H9 (cell line): ENCODE data around the gene PNPLA1. TPM values are rescaled to one million over a fixed set of nuclear protein-coding genes. Genes with fewer than 3 reads are reported as not detected.

ENCODE experiments used
- DNase-seq: peaks from one replicate; pipeline ENCODE4 v3.0.0-alpha.2; 2017
- H2AFZ ChIP-seq: one replicate; pipeline ENCODE4 v1.6.1; 2013; ENCODE audit warnings: mild to moderate bottlenecking, low read length, control low read depth, moderate library complexity
- H2AK5ac ChIP-seq: 2 replicates; pipeline ENCODE4 v1.6.1; 2013; ENCODE audit warnings: low read length, control low read depth, mixed read lengths; ENCODE audit not compliant: insufficient read length
- H2BK120ac ChIP-seq: one replicate; pipeline ENCODE4 v1.6.1; 2013; ENCODE audit warnings: low read depth, mild to moderate bottlenecking, low read length, control low read depth, inconsistent platforms; ENCODE audit not compliant: poor library complexity, severe bottlenecking
- H2BK12ac ChIP-seq: 2 replicates; pipeline ENCODE4 v1.6.1; 2013; ENCODE audit warnings: low read length, control low read depth, mixed read lengths, low read depth; ENCODE audit not compliant: insufficient read length
- H2BK15ac ChIP-seq: 2 replicates; pipeline ENCODE4 v1.6.1; 2013; ENCODE audit warnings: low read depth, low read length, control low read depth
- H2BK20ac ChIP-seq: one replicate; pipeline ENCODE4 v1.6.1; 2013; ENCODE audit warnings: low read depth, mild to moderate bottlenecking, low read length, control low read depth, inconsistent platforms; ENCODE audit not compliant: poor library complexity, severe bottlenecking
- H2BK5ac ChIP-seq: 2 replicates; pipeline ENCODE4 v1.6.1; 2013; ENCODE audit warnings: low read length, control low read depth, mixed read lengths; ENCODE audit not compliant: insufficient read length
- H3K14ac ChIP-seq: 2 replicates; pipeline ENCODE4 v1.6.1; 2013; ENCODE audit warnings: low read length, control low read depth; ENCODE audit not compliant: insufficient read depth
- H3K18ac ChIP-seq: 2 replicates; pipeline ENCODE4 v1.6.1; 2013; ENCODE audit warnings: low read depth, mild to moderate bottlenecking, mixed read lengths, low read length, control low read depth; ENCODE audit not compliant: insufficient read length
- H3K23ac ChIP-seq: 2 replicates; pipeline ENCODE4 v1.6.1; 2013; ENCODE audit warnings: low read length, control low read depth, mixed read lengths, low read depth; ENCODE audit not compliant: insufficient read length
- H3K23me2 ChIP-seq: 2 replicates; pipeline ENCODE4 v1.6.1; 2013; ENCODE audit warnings: low read depth, mild to moderate bottlenecking, mixed read lengths, low read length, control low read depth; ENCODE audit not compliant: insufficient read length, poor library complexity, severe bottlenecking
- H3K27ac ChIP-seq: 2 replicates; pipeline ENCODE4 v1.5.1; 2013; ENCODE audit warnings: low read length, control low read depth, mixed read lengths, low read depth; ENCODE audit not compliant: insufficient read length
- H3K27me3 ChIP-seq: 2 replicates; pipeline ENCODE4 v1.6.1; 2013; ENCODE audit warnings: low read length, control low read depth, inconsistent platforms; ENCODE audit not compliant: insufficient read depth
- H3K4ac ChIP-seq: 2 replicates; pipeline ENCODE4 v1.6.1; 2013; ENCODE audit warnings: low read depth, mild to moderate bottlenecking, control low read depth, inconsistent platforms, low read length, moderate library complexity
- H3K4me1 ChIP-seq: 2 replicates; pipeline ENCODE4 v1.6.1; 2013; ENCODE audit warnings: low read length, control low read depth, inconsistent platforms; ENCODE audit not compliant: insufficient read depth
- H3K4me2 ChIP-seq: 2 replicates; pipeline ENCODE4 v1.6.1; 2013; ENCODE audit warnings: low read length, control low read depth, mixed read lengths; ENCODE audit not compliant: insufficient read length, insufficient read depth
- H3K56ac ChIP-seq: 2 replicates; pipeline ENCODE4 v1.6.1; 2013; ENCODE audit warnings: low read depth, mild to moderate bottlenecking, mixed read lengths, low read length, control low read depth; ENCODE audit not compliant: insufficient read length
- H3K79me1 ChIP-seq: 2 replicates; pipeline ENCODE4 v1.6.1; 2013; ENCODE audit warnings: low read depth, mild to moderate bottlenecking, moderate library complexity, low read length, control low read depth, inconsistent platforms; ENCODE audit not compliant: insufficient read depth, poor library complexity, severe bottlenecking
- H3K79me2 ChIP-seq: 2 replicates; pipeline ENCODE4 v1.6.1; 2013; ENCODE audit warnings: low read length, control low read depth, inconsistent platforms; ENCODE audit not compliant: insufficient read depth
- H3K9ac ChIP-seq: 2 replicates; pipeline ENCODE4 v1.6.1; 2013; ENCODE audit warnings: low read length, control low read depth, mixed read lengths; ENCODE audit not compliant: insufficient read length; ENCODE audit errors: extremely low read depth
- H3K9me3 ChIP-seq: one replicate; pipeline ENCODE4 v1.6.1; 2013; ENCODE audit warnings: low read depth, low read length, inconsistent platforms; ENCODE audit not compliant: control insufficient read depth
- H3T11ph ChIP-seq: one replicate; pipeline ENCODE4 v1.6.1; 2013; ENCODE audit warnings: mild to moderate bottlenecking, low read length, control low read depth, inconsistent platforms
- H4K20me1 ChIP-seq: one replicate; pipeline ENCODE4 v1.6.1; 2013; ENCODE audit not compliant: control insufficient read depth, insufficient read length, insufficient read depth
- H4K5ac ChIP-seq: 2 replicates; pipeline ENCODE4 v1.6.1; 2013; ENCODE audit warnings: low read depth, mild to moderate bottlenecking, mixed read lengths, low read length, control low read depth; ENCODE audit not compliant: insufficient read length
- H4K8ac ChIP-seq: replicated peaks from 2 replicates; pipeline ENCODE4 v1.6.1; 2013; ENCODE audit warnings: low read length, control low read depth, mixed read lengths, low read depth; ENCODE audit not compliant: insufficient read length
- H4K91ac ChIP-seq: 2 replicates; pipeline ENCODE4 v1.6.1; 2013; ENCODE audit warnings: low read depth, mild to moderate bottlenecking, moderate library complexity, mixed read lengths, low read length, control low read depth; ENCODE audit not compliant: insufficient read length
- H3K27ac Mint-ChIP-seq, 3 experiments: 2 replicates in 2 of 3; 3 replicates in 1 of 3; pipeline ENCODE4 v1.8.0; 2020 to 2021; ENCODE audit warnings: mixed read lengths in 3 of 3, mild to moderate bottlenecking in 1 of 3, moderate library complexity in 1 of 3
- H3K27me3 Mint-ChIP-seq: 2 replicates; pipeline ENCODE4 v1.8.0; 2021; ENCODE audit warnings: low read depth, mild to moderate bottlenecking, moderate library complexity, mixed read lengths
- H3K36me3 Mint-ChIP-seq, 3 experiments: 2 replicates in 2 of 3; 3 replicates in 1 of 3; pipeline ENCODE4 v1.8.0; 2020 to 2021; ENCODE audit warnings: low read depth in 3 of 3, mixed read lengths in 3 of 3; ENCODE audit not compliant: insufficient read depth in 1 of 3
- H3K4me1 Mint-ChIP-seq, 2 experiments: 2 replicates each; pipeline ENCODE4 v1.8.0; 2020; ENCODE audit warnings: mixed read lengths in 2 of 2
- H3K4me3 Mint-ChIP-seq, 2 experiments: 2 replicates in 1 of 2; 3 replicates in 1 of 2; pipeline ENCODE4 v1.8.0; 2020 to 2021; ENCODE audit warnings: mild to moderate bottlenecking in 2 of 2, mixed read lengths in 2 of 2, moderate library complexity in 1 of 2
- H3K9me3 Mint-ChIP-seq, 2 experiments: 2 replicates in 1 of 2; 3 replicates in 1 of 2; pipeline ENCODE4 v1.8.0; 2020; ENCODE audit warnings: mild to moderate bottlenecking in 2 of 2, mixed read lengths in 2 of 2, moderate library complexity in 1 of 2
- CTCF ChIP-seq: fragments of 200-600 bp; sonication (generic); conservative IDR thresholded peaks from 3 replicates; pipeline ENCODE4 v1.8.0; 2021; ENCODE audit warnings: antibody characterized with exemption, mild to moderate bottlenecking
- WGBS: extraction: QIAGEN DNeasy Blood & Tissue Kit; methylation state at CpG from one replicate; pipeline ENCODE4 v1.1.7; 2013; ENCODE audit warnings: missing lambda C conversion rate, low lambda C conversion rate, mixed read lengths; ENCODE audit not compliant: insufficient read length; ENCODE audit errors: extremely low coverage; 5-methylcytosine and 5-hydroxymethylcytosine counted together
- total RNA-seq: library from RNA; stranded (reverse); gene quantifications from 2 replicates; pipeline ENCODE4 v1.2.1, GENCODE V29; 2021

PNPLA1 gene
- total RNA-seq, 1 experiment from 2014 or later = 0.09 TPM

- H3K27me3 ChIP-seq = no peaks in the 10 kb centered on the region
- Mint-ChIP-seq H3K4me1 (peaks cover 0 to 3% of the 10 kb centered on the region in 2 experiments; a peak in 1 of 4 replicates), H3K36me3 (no peaks in the 10 kb centered on the region), H3K4me3 (no peak overlapping the region), H3K9me3 (no peaks in the 10 kb centered on the region), H3K27ac (no peak overlapping the region), H3K27me3 (peaks cover 5% of the 10 kb centered on the region)
- H3K18ac ChIP-seq = no peak overlapping the region
- no peak overlapping the region for H4K91ac ChIP-seq
- no peak overlapping the region for H3K4ac ChIP-seq
- H3K9ac ChIP-seq = no peak overlapping the region
- no peak for DNase-seq
- no peak overlapping the region; the same call in 1 of the 2 replicates for H3K14ac ChIP-seq
- H4K5ac ChIP-seq = no peak overlapping the region
- TF ChIP-seq CTCF = no peak
- H2BK12ac ChIP-seq = no peak overlapping the region
- H3K9me3 ChIP-seq = no peaks in the 10 kb centered on the region
- H3K23ac ChIP-seq = no peak overlapping the region
- no CpG with 5 or more reads among the region's 20 CpGs for WGBS
- no peak overlapping the region for H3T11ph ChIP-seq
- no peak overlapping the region for H2BK120ac ChIP-seq
- H2AFZ ChIP-seq = no peak overlapping the region
- H2BK5ac ChIP-seq = no peak overlapping the region
- H4K20me1 ChIP-seq = no peaks in the 10 kb centered on the region
- no peak overlapping the region for H2BK20ac ChIP-seq
- no peak overlapping the region for H2BK15ac ChIP-seq
- H3K27ac ChIP-seq = no peak overlapping the region
- H4K8ac ChIP-seq = no peak overlapping the region
- no peak overlapping the region for H3K56ac ChIP-seq
- no peaks in the 10 kb centered on the region for H3K4me1 ChIP-seq
- no peak overlapping the region for H2AK5ac ChIP-seq
- H3K79me1 ChIP-seq = no peaks in the 10 kb centered on the region
- H3K23me2 ChIP-seq = no peaks in the 10 kb centered on the region
- no peak overlapping the region for H3K4me2 ChIP-seq
- no peaks in the 10 kb centered on the region for H3K79me2 ChIP-seq
Observed at GRCh38 chr6:36346486-36347273, 76.8 kb downstream of the PNPLA1 start.
